ENCODE results near the gene MAB21L4. TPM values are rescaled to one million over a fixed set of nuclear protein-coding genes. Genes with fewer than 3 reads are reported as not detected.

MAB21L4 gene
- total RNA-seq, 1 experiment from 2014 or later: not detected

- H4K20me1 ChIP-seq (ENCODE audit: insufficient read depth): no peaks in the 10 kb centered on the region
- no peaks in the 10 kb centered on the region for H3K79me2 ChIP-seq (ENCODE audit: insufficient read depth, low read length)
- ATAC-seq (peak; percentile 78), DNase-seq (ENCODE audit: low read depth, low spot score) (no peak)
- RAD21 ChIA-PET (ENCODE audit: low non-redundant PET in 1 of 2, low total read pairs in 2 of 2, uncharacterized antibody in 2 of 2, unreplicated experiment in 2 of 2): interaction anchor here (1.0 to 1.1 kb wide), 2 partner anchors 69 to 188 kb away, joined by 3 read pairs; partner anchors contain the start of gene MTERF4 (in 1 of the 2)
- H3K27me3 ChIP-seq (ENCODE audit: insufficient read depth, low read length): peaks cover 4% of the 10 kb centered on the region; the same call in 1 of the 2 replicates
- TF ChIP-seq EZH2phosphoT487 (IDR thresholded peaks at IDR 0.05; ENCODE audit: borderline replicate concordance) (no peak), ZNF274 (IDR thresholded peaks at IDR 0.05; ENCODE audit: low read depth, low read length) (no peak), POLR2AphosphoS5 (IDR thresholded peaks at IDR 0.05; ENCODE audit: low read depth, low read length) (no peak), CTCF (IDR thresholded peaks at IDR 0.05 in 2 of 3, conservative IDR thresholded peaks at IDR 0.05 in 1 of 3; ENCODE audit: borderline replicate concordance in 1 of 3, insufficient read depth in 1 of 3, low read depth in 2 of 3, low read length in 2 of 3) (peak; percentile 60 to 96 (median 95)), RAD21 (IDR thresholded peaks at IDR 0.05; ENCODE audit: low read depth) (peak; percentile 79), CBX3 (IDR thresholded peaks at IDR 0.05; ENCODE audit: low read depth) (no peak), TCF7L2 (IDR thresholded peaks at IDR 0.05; ENCODE audit: borderline replicate concordance, extremely low read depth, insufficient read depth, insufficient read length) (no peak), YY1 (IDR thresholded peaks at IDR 0.05; ENCODE audit: extremely low read depth, insufficient replicate concordance, low read depth, low read length) (no peak), ELF1 (IDR thresholded peaks at IDR 0.05; ENCODE audit: borderline replicate concordance, low read depth) (no peak), ZFX (IDR thresholded peaks at IDR 0.05) (no peak), ATF3 (IDR thresholded peaks at IDR 0.05) (no peak), SRF (IDR thresholded peaks at IDR 0.05; ENCODE audit: low read depth) (no peak)
- TF ChIP-seq, protein P1, sequence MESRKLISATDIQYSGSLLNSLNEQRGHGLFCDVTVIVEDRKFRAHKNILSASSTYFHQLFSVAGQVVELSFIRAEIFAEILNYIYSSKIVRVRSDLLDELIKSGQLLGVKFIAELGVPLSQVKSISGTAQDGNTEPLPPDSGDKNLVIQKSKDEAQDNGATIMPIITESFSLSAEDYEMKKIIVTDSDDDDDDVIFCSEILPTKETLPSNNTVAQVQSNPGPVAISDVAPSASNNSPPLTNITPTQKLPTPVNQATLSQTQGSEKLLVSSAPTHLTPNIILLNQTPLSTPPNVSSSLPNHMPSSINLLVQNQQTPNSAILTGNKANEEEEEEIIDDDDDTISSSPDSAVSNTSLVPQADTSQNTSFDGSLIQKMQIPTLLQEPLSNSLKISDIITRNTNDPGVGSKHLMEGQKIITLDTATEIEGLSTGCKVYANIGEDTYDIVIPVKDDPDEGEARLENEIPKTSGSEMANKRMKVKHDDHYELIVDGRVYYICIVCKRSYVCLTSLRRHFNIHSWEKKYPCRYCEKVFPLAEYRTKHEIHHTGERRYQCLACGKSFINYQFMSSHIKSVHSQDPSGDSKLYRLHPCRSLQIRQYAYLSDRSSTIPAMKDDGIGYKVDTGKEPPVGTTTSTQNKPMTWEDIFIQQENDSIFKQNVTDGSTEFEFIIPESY (IDR thresholded peaks at IDR 0.05; ENCODE audit: extremely low read depth, insufficient replicate concordance, low read length): no peak
- TF ChIP-seq, protein P2, sequence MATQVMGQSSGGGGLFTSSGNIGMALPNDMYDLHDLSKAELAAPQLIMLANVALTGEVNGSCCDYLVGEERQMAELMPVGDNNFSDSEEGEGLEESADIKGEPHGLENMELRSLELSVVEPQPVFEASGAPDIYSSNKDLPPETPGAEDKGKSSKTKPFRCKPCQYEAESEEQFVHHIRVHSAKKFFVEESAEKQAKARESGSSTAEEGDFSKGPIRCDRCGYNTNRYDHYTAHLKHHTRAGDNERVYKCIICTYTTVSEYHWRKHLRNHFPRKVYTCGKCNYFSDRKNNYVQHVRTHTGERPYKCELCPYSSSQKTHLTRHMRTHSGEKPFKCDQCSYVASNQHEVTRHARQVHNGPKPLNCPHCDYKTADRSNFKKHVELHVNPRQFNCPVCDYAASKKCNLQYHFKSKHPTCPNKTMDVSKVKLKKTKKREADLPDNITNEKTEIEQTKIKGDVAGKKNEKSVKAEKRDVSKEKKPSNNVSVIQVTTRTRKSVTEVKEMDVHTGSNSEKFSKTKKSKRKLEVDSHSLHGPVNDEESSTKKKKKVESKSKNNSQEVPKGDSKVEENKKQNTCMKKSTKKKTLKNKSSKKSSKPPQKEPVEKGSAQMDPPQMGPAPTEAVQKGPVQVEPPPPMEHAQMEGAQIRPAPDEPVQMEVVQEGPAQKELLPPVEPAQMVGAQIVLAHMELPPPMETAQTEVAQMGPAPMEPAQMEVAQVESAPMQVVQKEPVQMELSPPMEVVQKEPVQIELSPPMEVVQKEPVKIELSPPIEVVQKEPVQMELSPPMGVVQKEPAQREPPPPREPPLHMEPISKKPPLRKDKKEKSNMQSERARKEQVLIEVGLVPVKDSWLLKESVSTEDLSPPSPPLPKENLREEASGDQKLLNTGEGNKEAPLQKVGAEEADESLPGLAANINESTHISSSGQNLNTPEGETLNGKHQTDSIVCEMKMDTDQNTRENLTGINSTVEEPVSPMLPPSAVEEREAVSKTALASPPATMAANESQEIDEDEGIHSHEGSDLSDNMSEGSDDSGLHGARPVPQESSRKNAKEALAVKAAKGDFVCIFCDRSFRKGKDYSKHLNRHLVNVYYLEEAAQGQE (IDR thresholded peaks at IDR 0.05; ENCODE audit: low read depth): no peak
- TF ChIP-seq, protein P3, sequence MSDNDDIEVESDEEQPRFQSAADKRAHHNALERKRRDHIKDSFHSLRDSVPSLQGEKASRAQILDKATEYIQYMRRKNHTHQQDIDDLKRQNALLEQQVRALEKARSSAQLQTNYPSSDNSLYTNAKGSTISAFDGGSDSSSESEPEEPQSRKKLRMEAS (IDR thresholded peaks at IDR 0.05): no peak
- no peak overlapping the region for H3K9ac ChIP-seq (ENCODE audit: low read length)
- CTCF ChIA-PET: interaction anchor here (0.5 to 1.5 kb wide), 15 partner anchors 8 to 478 kb away, joined by 3 to 8 read pairs (median 3); partner anchors contain the start of genes CROCC2, MAB21L4 and PASK
- H3K4me1 ChIP-seq (ENCODE audit: control insufficient read depth in 1 of 2, insufficient read depth in 2 of 2, low read length in 2 of 2): peaks cover 0 to 12% of the 10 kb centered on the region in 2 experiments; a peak in 1 of 4 replicates
- H3K4me2 ChIP-seq (ENCODE audit: low read length): no peak overlapping the region
- POLR2A ChIA-PET: no interaction called here
- H3K27ac ChIP-seq (ENCODE audit: low read depth, low read length): no peak overlapping the region
- H3K9me3 ChIP-seq (ENCODE audit: control insufficient read depth in 1 of 2, insufficient read depth in 1 of 2, low read depth in 1 of 2, low read length in 2 of 2): no peaks in the 10 kb centered on the region
- no TSS peak for BruUV-seq (replicated peaks)
- H2AFZ ChIP-seq (ENCODE audit: low read depth, low read length, poor library complexity, severe bottlenecking): no peak overlapping the region
- intact Hi-C loops (cut with micrococcal nuclease): loop anchor here (5.0 kb wide), 1 partner anchor 73 kb away; no protein-coding TSS in a partner anchor
- H3K9me2 ChIP-seq (ENCODE audit: insufficient read depth): no peaks in the 10 kb centered on the region
- no peaks in the 10 kb centered on the region for H3K36me3 ChIP-seq (ENCODE audit: control insufficient read depth in 1 of 2, insufficient read depth in 2 of 2, low read length in 2 of 2)
- H3K4me3 ChIP-seq (replicated peaks in 1 of 2; ENCODE audit: low read depth in 1 of 2, low read length in 2 of 2): no peak overlapping the region
Observed at GRCh38 chr2:240913810-240914644, 18.1 kb upstream of the MAB21L4 start.
